ENCODE data around the gene TTC4. TPM values are rescaled to one million over a fixed set of nuclear protein-coding genes. Genes with fewer than 3 reads are reported as not detected.
A peak's percentile ranks its signal among the peaks of the same experiment; 100 is the strongest.

Gene TTC4
- total RNA-seq, 1 donor = 27.9 TPM

- no peaks in the 10 kb centered on the region for H3K27me3 ChIP-seq (ENCODE audit: insufficient read depth, low read length)
- H3K4me2 ChIP-seq (ENCODE audit: insufficient read depth, low read length) = no peak overlapping the region
- H4K20me1 ChIP-seq (ENCODE audit: insufficient read depth, low read length) = no peaks in the 10 kb centered on the region
- peak; percentile 47 for DNase-seq (ENCODE audit: insufficient read length, low spot score, missing footprints)
- peaks cover 36% of the 10 kb centered on the region for H3K36me3 ChIP-seq (ENCODE audit: insufficient read depth, low read length)
- no peak overlapping the region for H2AFZ ChIP-seq (ENCODE audit: low read length)
- no peaks in the 10 kb centered on the region for H3K4me1 ChIP-seq (ENCODE audit: insufficient read depth, low read length)
- no peak overlapping the region for H3K4me3 ChIP-seq (ENCODE audit: insufficient read depth, low read length)
- TF ChIP-seq CTCF (IDR thresholded peaks at IDR 0.05; ENCODE audit: extremely low read depth, low read depth, low read length) = no peak
- H3K27ac ChIP-seq (ENCODE audit: low read depth, low read length) = no peak overlapping the region
- no peaks in the 10 kb centered on the region for H3K79me2 ChIP-seq (ENCODE audit: insufficient read depth, low read length)
- H3K9me3 ChIP-seq (ENCODE audit: low read depth, low read length) = no peaks in the 10 kb centered on the region
Measured at GRCh38 chr1:54743416-54744226, 28.0 kb downstream of the TTC4 start.

GRCh38 chr1:54744696-54745095 lies 29.0 kb downstream of the TTC4 start:
- Histone ChIP-seq H3K9me3 (ENCODE audit: low read depth, low read length) (no peaks in the 10 kb centered on the region), H3K27ac (ENCODE audit: low read depth, low read length) (no peak overlapping the region), H3K4me2 (ENCODE audit: insufficient read depth, low read length) (no peak overlapping the region), H3K79me2 (ENCODE audit: insufficient read depth, low read length) (no peaks in the 10 kb centered on the region), H3K4me3 (ENCODE audit: insufficient read depth, low read length) (no peak overlapping the region), H3K4me1 (ENCODE audit: insufficient read depth, low read length) (no peaks in the 10 kb centered on the region), H3K36me3 (ENCODE audit: insufficient read depth, low read length) (peaks cover 27% of the 10 kb centered on the region), H2AFZ (ENCODE audit: low read length) (no peak overlapping the region), H4K20me1 (ENCODE audit: insufficient read depth, low read length) (no peaks in the 10 kb centered on the region), H3K27me3 (ENCODE audit: insufficient read depth, low read length) (no peaks in the 10 kb centered on the region)
- no peak for TF ChIP-seq CTCF (IDR thresholded peaks at IDR 0.05; ENCODE audit: extremely low read depth, low read depth, low read length)
- DNase-seq (ENCODE audit: insufficient read length, low spot score, missing footprints) = peak; percentile 9

- TF ChIP-seq CTCF (IDR thresholded peaks at IDR 0.05; ENCODE audit: extremely low read depth, low read depth, low read length) = no peak
- Histone ChIP-seq H3K36me3 (ENCODE audit: insufficient read depth, low read length) (peaks cover 21% of the 10 kb centered on the region), H3K4me2 (ENCODE audit: insufficient read depth, low read length) (no peak overlapping the region), H3K79me2 (ENCODE audit: insufficient read depth, low read length) (no peaks in the 10 kb centered on the region), H4K20me1 (ENCODE audit: insufficient read depth, low read length) (no peaks in the 10 kb centered on the region), H3K27me3 (ENCODE audit: insufficient read depth, low read length) (peaks cover 2% of the 10 kb centered on the region), H3K4me3 (ENCODE audit: insufficient read depth, low read length) (no peak overlapping the region), H3K4me1 (ENCODE audit: insufficient read depth, low read length) (no peaks in the 10 kb centered on the region), H3K27ac (ENCODE audit: low read depth, low read length) (no peak overlapping the region), H3K9me3 (ENCODE audit: low read depth, low read length) (no peaks in the 10 kb centered on the region), H2AFZ (ENCODE audit: low read length) (no peak overlapping the region)
- peak; percentile 14 for DNase-seq (ENCODE audit: insufficient read length, low spot score, missing footprints)
Measured at GRCh38 chr1:54745274-54745673, 29.6 kb downstream of the TTC4 start.

GRCh38 chr1:54745864-54746263 lies 30.2 kb downstream of the TTC4 start:
- no peak overlapping the region for H3K4me3 ChIP-seq (ENCODE audit: insufficient read depth, low read length)
- TF ChIP-seq CTCF (IDR thresholded peaks at IDR 0.05; ENCODE audit: extremely low read depth, low read depth, low read length) = no peak
- no peaks in the 10 kb centered on the region for H3K79me2 ChIP-seq (ENCODE audit: insufficient read depth, low read length)
- no peak overlapping the region for H3K27ac ChIP-seq (ENCODE audit: low read depth, low read length)
- H4K20me1 ChIP-seq (ENCODE audit: insufficient read depth, low read length) = no peaks in the 10 kb centered on the region
- H3K27me3 ChIP-seq (ENCODE audit: insufficient read depth, low read length) = peaks cover 2% of the 10 kb centered on the region
- no peaks in the 10 kb centered on the region for H3K4me1 ChIP-seq (ENCODE audit: insufficient read depth, low read length)
- H3K9me3 ChIP-seq (ENCODE audit: low read depth, low read length) = no peaks in the 10 kb centered on the region
- no peak for DNase-seq (ENCODE audit: insufficient read length, low spot score, missing footprints)
- H3K36me3 ChIP-seq (ENCODE audit: insufficient read depth, low read length) = peaks cover 15% of the 10 kb centered on the region
- H3K4me2 ChIP-seq (ENCODE audit: insufficient read depth, low read length) = no peak overlapping the region
- no peak overlapping the region for H2AFZ ChIP-seq (ENCODE audit: low read length)
